ENCODE measurements around the gene PBX3. TPM values are rescaled to one million over a fixed set of nuclear protein-coding genes. Genes with fewer than 3 reads are reported as not detected.
A peak's percentile ranks its signal among the peaks of the same experiment; 100 is the strongest.

The PBX3 gene
- total RNA-seq, 1 experiment from 2014 or later: 46.0 TPM

DNA sequence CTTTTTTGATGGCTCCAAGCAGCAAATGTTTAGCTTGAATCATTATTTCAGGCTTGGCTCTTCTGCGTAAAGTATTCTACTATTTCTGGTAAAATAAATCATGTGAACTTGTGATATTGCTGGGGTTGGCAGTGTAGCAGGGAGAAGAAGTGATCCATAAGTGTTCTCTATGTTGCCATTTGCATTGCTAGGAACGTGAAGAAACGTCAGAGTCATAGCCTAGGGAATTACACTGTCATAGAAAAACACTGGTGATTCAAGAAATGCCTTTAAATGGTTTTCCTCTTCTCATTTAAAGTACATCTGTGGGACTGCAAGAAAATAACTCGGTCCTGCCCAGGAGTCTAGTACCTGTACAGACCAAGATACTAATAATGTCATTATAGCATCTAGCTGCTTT, 162.3 kb downstream of the PBX3 start:
- DNase-seq: no peak
- Histone ChIP-seq H4K91ac (ENCODE audit: insufficient read length, low read depth, low read length) (no peak overlapping the region), H3K18ac (ENCODE audit: insufficient read length, low read depth, low read length) (no peak overlapping the region), H3K14ac (ENCODE audit: insufficient read depth, low read length) (no peak overlapping the region), H4K20me1 (ENCODE audit: control insufficient read depth, insufficient read depth, insufficient read length) (no peaks in the 10 kb centered on the region), H2BK120ac (ENCODE audit: low read depth, low read length, poor library complexity, severe bottlenecking) (no peak overlapping the region), H4K8ac (replicated peaks; ENCODE audit: insufficient read length, low read depth, low read length) (no peak overlapping the region), H3K23ac (ENCODE audit: insufficient read length, low read depth, low read length) (no peak overlapping the region), H3K9me3 (ENCODE audit: control insufficient read depth, low read depth, low read length) (no peaks in the 10 kb centered on the region), H3K4ac (ENCODE audit: low read depth, low read length) (no peak overlapping the region), H3K79me2 (ENCODE audit: insufficient read depth, low read length) (0 out of 2 replicates have a peak, but pooled peaks cover under 1% of the 10 kb centered on the region), H3K4me2 (ENCODE audit: insufficient read depth, insufficient read length, low read length) (no peak overlapping the region), H3K23me2 (ENCODE audit: insufficient read length, low read depth, low read length, poor library complexity, severe bottlenecking) (no peaks in the 10 kb centered on the region), H2BK20ac (ENCODE audit: low read depth, low read length, poor library complexity, severe bottlenecking) (no peak overlapping the region), H4K5ac (ENCODE audit: insufficient read length, low read depth, low read length) (no peak overlapping the region), H3K79me1 (ENCODE audit: insufficient read depth, low read depth, low read length, poor library complexity, severe bottlenecking) (peaks cover 2% of the 10 kb centered on the region), H2AFZ (ENCODE audit: low read length) (no peak overlapping the region), H3K27ac (ENCODE audit: insufficient read length, low read depth, low read length) (no peak overlapping the region), H3K9ac (ENCODE audit: extremely low read depth, insufficient read length, low read length) (no peak overlapping the region), H3K4me1 (ENCODE audit: insufficient read depth, low read length) (peaks cover 4% of the 10 kb centered on the region; the same call in 1 of the 2 replicates), H2AK5ac (ENCODE audit: insufficient read length, low read length) (no peak overlapping the region), H2BK12ac (ENCODE audit: insufficient read length, low read depth, low read length) (no peak overlapping the region), H3K56ac (ENCODE audit: insufficient read length, low read depth, low read length) (no peak overlapping the region), H2BK15ac (ENCODE audit: low read depth, low read length) (no peak overlapping the region), H3K27me3 (ENCODE audit: insufficient read depth, low read length) (no peaks in the 10 kb centered on the region), H2BK5ac (ENCODE audit: insufficient read length, low read length) (no peak overlapping the region), H3T11ph (ENCODE audit: low read length) (no peak overlapping the region)
- no CpG with 5 or more reads among the region's 4 CpGs for WGBS (ENCODE audit: extremely low coverage, insufficient read length, low lambda C conversion rate)
- peak overlapping the region in 1 of 3 experiments; percentile 16; a peak in 2 of 7 replicates for H3K27ac Mint-ChIP-seq
- H3K9me3 Mint-ChIP-seq: no peaks in the 10 kb centered on the region
- TF ChIP-seq CTCF (conservative IDR thresholded peaks at IDR 0.05): no peak
- H3K36me3 Mint-ChIP-seq (ENCODE audit: insufficient read depth in 1 of 3, low read depth in 3 of 3): no peaks in the 10 kb centered on the region
- H3K27me3 Mint-ChIP-seq (ENCODE audit: low read depth): no peaks in the 10 kb centered on the region
- peaks cover 30 to 40% of the 10 kb centered on the region in 2 experiments for H3K4me1 Mint-ChIP-seq
- no peak overlapping the region for H3K4me3 Mint-ChIP-seq
